ENCODE measurements around the gene CDH19. TPM values are rescaled to one million over a fixed set of nuclear protein-coding genes. Genes with fewer than 3 reads are reported as not detected.

CDH19 gene
- total RNA-seq, 1 donor from 2014 or later, result 6.7 TPM

GRCh38 chr18:66457245-66457644, 146.6 kb downstream of the CDH19 start:
- no peak for DNase-seq (ENCODE audit: low spot score)

Data from umbilical cord (tissue), 2 donors.